K562 (cell line): ENCODE data around the gene CIB2. TPM values are rescaled to one million over a fixed set of nuclear protein-coding genes. Genes with fewer than 3 reads are reported as not detected.
A peak's percentile ranks its signal among the peaks of the same experiment; 100 is the strongest.

ENCODE experiments used
- ARNT ChIP-seq, 2 experiments: fragments of 450-650 bp; IDR thresholded peaks; 2 replicates each; pipeline ENCODE4 v1.6.1; 2016; ENCODE audit warnings: mild to moderate bottlenecking in 1 of 2
- BHLHE40 ChIP-seq: IDR thresholded peaks from 2 replicates; pipeline ENCODE4 v1.6.1; 2011; ENCODE audit warnings: low read length, improper control_type of control experiment
- BRCA1 ChIP-seq, 2 experiments: fragments of 450-650 bp in 1 of 2; sonication (generic) in 1 of 2; formaldehyde crosslinking in 1 of 2; IDR thresholded peaks; 2 replicates each; pipeline versions ENCODE4 v1.5.0 to v1.6.1; 2017 to 2020; ENCODE audit warnings: mild to moderate bottlenecking in 1 of 2, missing genetic modification reagents in 1 of 2
- CBFB ChIP-seq: sonication (generic); formaldehyde crosslinking; IDR thresholded peaks from 2 replicates; pipeline ENCODE4 v1.4.0; 2020; ENCODE audit warnings: mild to moderate bottlenecking, missing genetic modification reagents
- EHMT2 ChIP-seq: fragments of 450-650 bp; IDR thresholded peaks from 2 replicates; pipeline ENCODE4 v1.6.1; 2018; ENCODE audit warnings: antibody characterized with exemption
- EZH2 ChIP-seq: IDR thresholded peaks from 2 replicates; pipeline ENCODE4 v1.6.1; 2012; ENCODE audit warnings: low read depth, mild to moderate bottlenecking, inconsistent platforms, low read length, borderline replicate concordance
- FOXJ3 ChIP-seq: sonication (generic); formaldehyde crosslinking; IDR thresholded peaks from 2 replicates; pipeline ENCODE4 v1.4.0; 2020; ENCODE audit warnings: mild to moderate bottlenecking, missing genetic modification reagents
- GTF2E2 ChIP-seq: fragments of 200-800 bp; sonication (Bioruptor generic); IDR thresholded peaks from 2 replicates; pipeline ENCODE4 v1.6.1; 2016; ENCODE audit warnings: missing genetic modification characterization, missing compliant biosample characterization
- HIVEP1 ChIP-seq: fragments of 250-450 bp; sonication (Bioruptor Pico); IDR thresholded peaks from 2 replicates; pipeline ENCODE4 v1.4.0; 2020; ENCODE audit warnings: mild to moderate bottlenecking
- KAT7 ChIP-seq: sonication (generic); formaldehyde crosslinking; IDR thresholded peaks from 2 replicates; pipeline ENCODE4 v1.8.0; 2022; ENCODE audit warnings: missing genetic modification reagents, mild to moderate bottlenecking, borderline replicate concordance
- LCOR ChIP-seq: sonication (generic); formaldehyde crosslinking; IDR thresholded peaks from 2 replicates; pipeline ENCODE4 v1.8.0; 2022; ENCODE audit warnings: mild to moderate bottlenecking, missing genetic modification reagents
- MBD2 ChIP-seq: sonication (generic); IDR thresholded peaks from 2 replicates; pipeline ENCODE4 v1.6.1; 2016; ENCODE audit warnings: low read depth, borderline replicate concordance
- MTF1 ChIP-seq: fragments of 250-450 bp; sonication (Bioruptor Pico); IDR thresholded peaks from 2 replicates; pipeline ENCODE4 v1.9.0; 2021; ENCODE audit warnings: moderate library complexity, mild to moderate bottlenecking, inconsistent platforms, borderline replicate concordance
- MXI1 ChIP-seq: IDR thresholded peaks from 2 replicates; pipeline ENCODE4 v1.6.1; 2011; ENCODE audit warnings: low read depth, mild to moderate bottlenecking, improper control_type of control experiment, low read length
- NR2C1 ChIP-seq, 2 experiments: fragments of 450-650 bp; IDR thresholded peaks; 2 replicates each; pipeline ENCODE4 v1.6.1; 2017; ENCODE audit warnings: mild to moderate bottlenecking in 2 of 2, antibody characterized with exemption in 1 of 2, inconsistent platforms in 1 of 2, missing compliant biosample characterization in 1 of 2, missing genetic modification characterization in 1 of 2
- NR2C2 ChIP-seq, 2 experiments: fragments of 200-800 bp in 1 of 2; sonication (Bioruptor generic) in 1 of 2; sonication (generic) in 1 of 2; formaldehyde crosslinking in 1 of 2; IDR thresholded peaks; 2 replicates each; pipeline versions ENCODE4 v1.6.1 to v1.8.0; 2016 to 2022; ENCODE audit warnings: mild to moderate bottlenecking in 1 of 2, missing compliant biosample characterization in 1 of 2, missing genetic modification characterization in 1 of 2, missing genetic modification reagents in 1 of 2
- PRDM10 ChIP-seq: fragments of 450-650 bp; IDR thresholded peaks from 2 replicates; pipeline ENCODE4 v1.6.1; 2018; ENCODE audit not compliant: partially characterized antibody
- SPI1 ChIP-seq: IDR thresholded peaks from 2 replicates; pipeline ENCODE4 v1.6.1; 2011; ENCODE audit warnings: low read depth, low read length, control low read depth, borderline replicate concordance
- ZC3H8 ChIP-seq: fragments of 450-650 bp; IDR thresholded peaks from 2 replicates; pipeline ENCODE4 v1.6.1; 2017
- ZNF146 ChIP-seq: IDR thresholded peaks from one replicate; pipeline ENCODE4 v1.6.1; 2018; ENCODE audit warnings: missing compliant biosample characterization; ENCODE audit not compliant: unreplicated experiment
- ZNF77 ChIP-seq: fragments of 250-450 bp; sonication (Bioruptor Pico); IDR thresholded peaks from 2 replicates; pipeline ENCODE4 v1.5.0; 2020
- polyA plus RNA-seq, 8 experiments: library from polyadenylated mRNA; depleted of rRNA in 4 of 8; stranded (reverse) in 5 of 8; unstranded in 3 of 8; fragments of >200 nt; fragmentation: Nextera tagmentation in 2 of 8; fragmentation: Illumina TruSeq in 1 of 8; extraction: Ambion mirVana in 2 of 8; extraction: Trizol in 1 of 8; gene quantifications; 2 replicates each; pipeline versions ENCODE4 v1.2.1 to v1.2.3, GENCODE V29; 2011 to 2014; ENCODE audit warnings: inconsistent platforms in 1 of 8, missing spikeins in 1 of 8
- total RNA-seq, 7 experiments: library from RNA; depleted of rRNA in 6 of 7; stranded (reverse); fragments of >200 nt in 6 of 7; fragmentation: Illumina TruSeq in 2 of 7; extraction: Trizol in 2 of 7; gene quantifications; 2 replicates each; pipeline versions ENCODE4 v1.2.1 to v1.2.3, GENCODE V29; 2011 to 2021; ENCODE audit warnings: low replicate concordance in 1 of 7
- TF ChIP-seq, protein P1 (sequence below): sonication (generic); formaldehyde crosslinking; IDR thresholded peaks from 2 replicates; pipeline ENCODE4 v1.8.1; 2023; ENCODE audit warnings: mild to moderate bottlenecking, missing genetic modification reagents
- TF ChIP-seq, protein P2 (sequence below): fragments of 450-650 bp; formaldehyde crosslinking; IDR thresholded peaks from 2 replicates; pipeline ENCODE4 v1.4.0; 2022; ENCODE audit warnings: mild to moderate bottlenecking, moderate library complexity

The CIB2 gene
- total and polyA plus RNA-seq, 9 of the 15 experiments (the other 6 are each of a cell fraction or from before 2014, with no cell fraction given): 1.5 to 37.4 (median 19.4) TPM

- TF ChIP-seq PRDM10 (peak; percentile 50), BHLHE40 (no peak), ARNT (IDR thresholded peaks at IDR 0.05) (no peak), FOXJ3 (CRISPR knock-in tag) (no peak), BRCA1 (IDR thresholded peaks at IDR 0.05) (no peak), BRCA1 (CRISPR knock-in tag; IDR thresholded peaks at IDR 0.05) (no peak), MXI1 (no peak), NR2C1 (IDR thresholded peaks at IDR 0.05) (no peak), NR2C1 (tag; IDR thresholded peaks at IDR 0.05) (no peak), CBFB (CRISPR knock-in tag) (no peak), SPI1 (no peak), MBD2 (no peak), ZNF146 (CRISPR knock-in tag) (no peak), ZNF77 (CRISPR knock-in tag) (no peak), LCOR (CRISPR knock-in tag) (no peak), HIVEP1 (CRISPR knock-in tag) (no peak), NR2C2 (CRISPR knock-in tag; IDR thresholded peaks at IDR 0.05) (no peak), NR2C2 (tag; IDR thresholded peaks at IDR 0.05) (peak; percentile 84), KAT7 (CRISPR knock-in tag) (no peak), EZH2 (no peak), EHMT2 (no peak), GTF2E2 (tag) (no peak), MTF1 (CRISPR knock-in tag) (no peak), ZC3H8 (no peak)
- TF ChIP-seq, protein P1, sequence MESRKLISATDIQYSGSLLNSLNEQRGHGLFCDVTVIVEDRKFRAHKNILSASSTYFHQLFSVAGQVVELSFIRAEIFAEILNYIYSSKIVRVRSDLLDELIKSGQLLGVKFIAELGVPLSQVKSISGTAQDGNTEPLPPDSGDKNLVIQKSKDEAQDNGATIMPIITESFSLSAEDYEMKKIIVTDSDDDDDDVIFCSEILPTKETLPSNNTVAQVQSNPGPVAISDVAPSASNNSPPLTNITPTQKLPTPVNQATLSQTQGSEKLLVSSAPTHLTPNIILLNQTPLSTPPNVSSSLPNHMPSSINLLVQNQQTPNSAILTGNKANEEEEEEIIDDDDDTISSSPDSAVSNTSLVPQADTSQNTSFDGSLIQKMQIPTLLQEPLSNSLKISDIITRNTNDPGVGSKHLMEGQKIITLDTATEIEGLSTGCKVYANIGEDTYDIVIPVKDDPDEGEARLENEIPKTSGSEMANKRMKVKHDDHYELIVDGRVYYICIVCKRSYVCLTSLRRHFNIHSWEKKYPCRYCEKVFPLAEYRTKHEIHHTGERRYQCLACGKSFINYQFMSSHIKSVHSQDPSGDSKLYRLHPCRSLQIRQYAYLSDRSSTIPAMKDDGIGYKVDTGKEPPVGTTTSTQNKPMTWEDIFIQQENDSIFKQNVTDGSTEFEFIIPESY (CRISPR knock-in tag): no peak
- TF ChIP-seq, protein P2, sequence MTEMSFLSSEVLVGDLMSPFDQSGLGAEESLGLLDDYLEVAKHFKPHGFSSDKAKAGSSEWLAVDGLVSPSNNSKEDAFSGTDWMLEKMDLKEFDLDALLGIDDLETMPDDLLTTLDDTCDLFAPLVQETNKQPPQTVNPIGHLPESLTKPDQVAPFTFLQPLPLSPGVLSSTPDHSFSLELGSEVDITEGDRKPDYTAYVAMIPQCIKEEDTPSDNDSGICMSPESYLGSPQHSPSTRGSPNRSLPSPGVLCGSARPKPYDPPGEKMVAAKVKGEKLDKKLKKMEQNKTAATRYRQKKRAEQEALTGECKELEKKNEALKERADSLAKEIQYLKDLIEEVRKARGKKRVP (CRISPR knock-in tag): no peak
Observed at GRCh38 chr15:78077053-78077870, 54.0 kb downstream of the CIB2 start, which contains the start of gene TBC1D2B (continued).
